Measurements from ENCODE around the gene WBP2.

WBP2 gene

DNA sequence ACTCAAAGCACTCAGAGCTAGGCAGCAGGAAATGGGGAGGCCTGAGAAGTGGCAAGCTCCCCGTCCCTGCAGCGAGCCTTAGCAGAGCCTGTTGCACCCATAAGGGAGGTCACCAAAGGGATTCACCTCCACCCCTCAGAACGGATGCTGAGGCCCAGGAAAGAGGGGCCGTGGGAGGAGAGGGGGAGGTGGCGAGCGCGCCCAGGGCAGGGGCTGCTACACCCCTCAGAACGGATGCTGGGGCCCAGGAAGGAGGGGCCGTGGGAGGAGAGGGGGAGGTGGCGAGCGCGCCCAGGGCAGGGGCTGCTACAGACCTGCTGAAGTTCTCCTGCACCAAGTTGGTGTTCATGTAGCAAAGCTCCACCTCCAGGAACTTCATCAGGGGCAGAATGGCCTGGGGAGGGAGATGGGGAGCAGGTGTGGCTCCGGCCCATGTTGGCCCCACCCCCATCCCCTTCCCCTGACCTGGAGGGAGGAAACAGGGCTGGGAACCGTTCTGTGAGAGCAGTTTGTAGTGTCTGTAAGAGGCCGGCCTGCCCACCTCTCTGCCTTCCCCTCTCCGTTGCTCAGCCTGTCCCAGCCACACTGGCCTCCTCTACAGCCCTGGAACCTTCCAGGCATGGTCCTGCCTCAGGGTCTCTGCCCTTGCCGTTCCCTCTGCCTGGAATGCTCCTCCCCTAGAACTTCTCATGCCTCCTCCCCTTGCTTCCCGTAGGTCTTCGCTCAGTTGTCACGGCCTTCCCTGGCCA lies 22.3 kb downstream of the WBP2 start:
- no peak for DNase-seq (ENCODE audit: low read depth)
- H3K4me3 ChIP-seq (ENCODE audit: low read depth, low read length), result no peak overlapping the region

DNA sequence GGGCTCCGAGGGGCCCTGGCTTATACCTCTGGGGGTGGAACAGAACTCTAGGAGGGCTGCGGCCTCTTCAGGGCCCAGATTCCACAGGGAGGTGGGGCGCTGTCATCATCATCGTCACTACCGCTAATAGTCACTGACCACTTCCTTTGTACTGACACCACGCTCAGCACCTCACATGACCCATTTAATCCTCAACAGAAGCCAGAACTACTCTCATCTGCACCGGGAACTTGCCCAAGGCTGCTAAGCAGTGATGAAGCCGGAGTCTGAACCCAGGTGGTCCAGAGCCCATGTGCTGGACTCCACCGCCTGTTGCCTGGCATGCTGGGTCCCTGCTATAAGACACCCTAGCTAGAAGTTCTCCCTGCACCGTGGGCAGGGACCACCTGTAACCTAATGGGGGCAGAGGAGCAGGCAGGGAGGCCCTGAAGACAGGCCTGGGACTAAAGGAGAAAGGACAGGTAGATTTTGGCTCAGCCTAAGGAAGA lies 22.9 kb downstream of the WBP2 start:
- H3K4me3 ChIP-seq (ENCODE audit: low read depth, low read length), result no peak overlapping the region
- DNase-seq (ENCODE audit: low read depth), result no peak

DNA sequence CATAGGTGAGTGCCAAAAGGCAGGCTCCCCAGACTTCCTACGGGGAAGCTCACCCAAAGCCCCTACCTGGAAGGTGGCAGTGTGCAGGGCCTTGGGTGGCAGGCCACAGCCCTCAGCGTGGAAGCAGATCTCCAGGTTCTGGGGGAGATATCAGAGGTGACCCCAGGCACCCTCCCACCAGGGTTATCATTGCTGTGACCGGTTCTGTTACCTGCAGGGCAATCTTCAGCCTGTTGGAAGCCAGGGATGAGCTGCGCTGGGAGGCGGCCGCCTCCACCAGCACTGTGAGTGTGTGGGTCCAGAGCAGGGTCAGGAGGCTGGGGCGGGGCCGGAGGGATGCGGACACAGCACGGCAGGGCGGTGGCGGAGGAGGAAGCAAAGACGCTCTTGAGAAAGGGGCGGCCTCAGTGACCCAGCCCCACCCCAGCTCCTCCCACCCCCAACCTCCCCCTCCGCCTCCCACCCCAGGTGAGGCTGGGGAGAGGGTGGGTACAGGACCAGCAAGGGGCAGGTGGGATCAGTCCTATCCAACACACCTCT lies 24.0 kb downstream of the WBP2 start:
- H3K4me3 ChIP-seq (ENCODE audit: low read depth, low read length), result no peak overlapping the region
- DNase-seq (ENCODE audit: low read depth), result no peak

DNA sequence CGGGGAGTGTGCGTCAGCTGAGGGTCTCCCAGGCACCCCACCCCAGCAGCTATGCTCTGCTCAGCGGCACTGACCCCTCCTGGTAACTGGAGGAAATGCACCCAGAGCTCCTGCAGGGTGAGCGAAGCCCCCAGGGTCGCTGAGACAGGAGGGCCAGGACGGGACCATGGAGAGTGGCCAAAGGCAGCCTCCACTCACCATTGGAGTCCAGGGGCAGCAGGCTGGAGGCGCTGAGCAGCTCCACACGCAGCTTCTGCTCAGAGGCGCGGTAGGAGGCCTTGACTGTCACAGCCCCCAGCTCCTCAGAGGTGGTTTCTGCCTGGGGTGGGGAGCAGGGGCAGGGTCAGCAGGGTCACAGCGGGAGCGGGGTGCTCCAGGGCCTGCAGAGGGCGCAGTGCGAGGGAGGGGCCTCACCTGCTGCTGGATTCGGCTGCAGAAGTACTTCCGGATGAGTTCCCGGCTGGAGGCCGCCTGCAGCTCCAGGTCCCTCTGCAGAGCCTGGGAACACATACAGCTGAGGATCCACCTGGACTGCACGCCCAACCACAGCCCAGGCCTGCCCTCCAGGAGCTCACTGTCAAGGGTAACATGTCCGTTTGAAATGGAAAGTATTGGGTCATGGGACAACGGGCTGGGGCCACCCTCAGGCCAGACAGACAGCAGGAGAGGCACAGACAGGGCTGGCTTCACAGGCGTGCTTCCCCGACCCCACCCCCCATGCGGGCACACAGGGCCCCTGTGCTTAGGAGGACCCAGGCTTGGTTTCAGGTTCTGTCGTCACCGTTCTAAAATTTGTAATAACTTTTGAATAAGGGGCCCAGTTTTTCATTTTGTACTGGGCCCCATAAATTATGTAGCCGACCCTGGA lies 24.7 kb downstream of the WBP2 start:
- H3K4me3 ChIP-seq (ENCODE audit: low read depth, low read length), result no peak overlapping the region
- DNase-seq (ENCODE audit: low read depth), result no peak

DNA sequence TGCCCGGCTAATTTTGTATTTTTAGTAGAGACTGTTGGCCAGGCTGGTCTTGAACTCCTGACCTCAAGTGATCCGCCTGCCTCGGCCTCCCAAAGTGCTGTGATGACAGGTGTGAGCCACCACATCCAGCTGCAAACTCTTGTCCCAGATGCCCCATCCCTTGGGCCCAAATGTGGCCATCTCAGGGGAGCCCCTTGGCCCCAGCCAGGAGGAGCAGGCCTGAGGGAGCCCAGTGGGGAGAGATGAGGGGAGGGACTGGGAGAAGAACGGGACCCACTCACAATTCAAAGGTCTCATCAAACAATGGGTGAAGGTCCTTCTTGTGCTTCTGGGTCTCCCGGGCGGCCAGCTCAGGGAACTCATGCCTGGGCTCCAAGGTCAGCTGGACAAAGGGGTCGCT lies 25.4 kb downstream of the WBP2 start:
- no peak for DNase-seq (ENCODE audit: low read depth)
- H3K4me3 ChIP-seq (ENCODE audit: low read depth, low read length), result no peak overlapping the region

DNA sequence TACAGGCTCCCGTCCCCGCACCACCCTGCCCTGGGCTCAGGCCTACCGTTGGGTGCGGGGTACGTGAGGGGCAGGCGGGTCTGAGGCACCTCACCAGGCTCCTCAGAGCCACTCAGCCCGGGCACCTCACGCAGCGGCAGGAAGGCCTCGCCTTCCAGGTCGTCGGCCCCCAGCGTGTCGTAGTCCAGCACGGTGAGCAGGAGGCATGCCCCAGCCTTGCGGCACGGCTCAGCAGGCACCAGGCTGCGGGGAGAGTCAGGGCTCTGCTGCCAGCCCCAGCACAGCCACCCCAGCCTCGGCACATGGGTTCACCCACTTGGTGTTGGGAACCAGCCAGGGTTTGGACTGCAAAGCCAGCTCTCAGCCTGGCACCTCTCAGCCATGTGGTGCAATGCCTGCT lies 26.4 kb downstream of the WBP2 start:
- no peak for DNase-seq (ENCODE audit: low read depth)
- H3K4me3 ChIP-seq (ENCODE audit: low read depth, low read length), result no peak overlapping the region

DNA sequence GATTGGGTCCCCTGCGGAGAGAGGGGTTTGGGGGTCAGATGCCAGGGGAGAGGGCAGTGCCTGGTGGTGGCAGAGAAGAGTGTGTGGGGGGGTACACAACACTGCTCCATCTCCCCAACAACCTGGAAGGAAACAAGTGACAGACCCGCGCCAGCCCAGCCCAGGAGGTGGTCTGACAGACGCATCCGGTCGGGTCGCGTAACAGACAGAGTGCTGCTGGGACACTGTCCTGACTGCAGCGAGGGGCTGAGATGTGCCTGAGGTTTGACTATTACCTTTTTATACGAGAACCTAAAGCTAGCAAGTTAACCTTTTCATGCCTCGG lies 27.1 kb downstream of the WBP2 start:
- no peak overlapping the region for H3K4me3 ChIP-seq (ENCODE audit: low read depth, low read length)

DNA sequence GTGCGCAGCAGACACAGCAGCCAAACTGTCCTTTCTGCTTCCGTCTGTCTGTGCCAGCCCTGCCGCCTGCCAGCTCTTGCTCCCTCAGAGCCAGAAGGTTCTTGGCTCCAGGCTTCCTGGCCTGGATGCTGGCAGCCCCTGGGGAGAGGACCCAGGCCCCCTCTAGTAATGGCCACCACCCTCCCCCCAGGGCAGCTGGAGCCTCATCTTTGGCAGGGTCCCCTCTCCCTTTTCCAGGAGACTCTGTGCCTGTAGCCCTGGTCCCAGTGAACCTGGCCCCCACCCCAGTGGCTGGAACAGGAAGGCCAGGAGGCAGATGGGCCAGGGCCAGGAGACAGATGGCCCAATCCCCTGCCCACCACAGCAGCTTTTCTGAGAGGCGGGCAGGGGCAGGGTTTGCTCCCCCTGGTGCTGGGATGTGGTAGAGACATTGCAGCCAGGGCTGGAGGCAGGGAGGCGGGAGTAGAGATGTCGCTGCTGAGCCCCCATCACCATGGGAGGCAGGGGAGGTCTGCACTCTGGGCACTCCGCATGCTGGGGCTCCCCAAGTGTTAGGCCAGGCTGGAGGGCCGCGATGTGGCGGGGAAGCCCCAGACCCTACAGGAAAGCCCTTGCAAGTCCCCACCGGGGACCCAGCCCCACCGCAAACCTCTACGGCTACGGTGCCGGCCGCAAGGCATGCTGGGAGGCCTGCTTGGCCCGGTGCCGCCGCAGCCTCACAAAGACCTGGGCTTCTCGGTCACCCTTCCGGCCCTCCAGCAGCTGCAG lies 27.6 kb downstream of the WBP2 start:
- DNase-seq (ENCODE audit: low read depth), result no peak
- peak overlapping the region; percentile 17 for H3K4me3 ChIP-seq (ENCODE audit: low read depth, low read length)

More for the DNA sequence above, 27.1 kb downstream of the WBP2 start:
- no peak for DNase-seq (ENCODE audit: low read depth)

DNA sequence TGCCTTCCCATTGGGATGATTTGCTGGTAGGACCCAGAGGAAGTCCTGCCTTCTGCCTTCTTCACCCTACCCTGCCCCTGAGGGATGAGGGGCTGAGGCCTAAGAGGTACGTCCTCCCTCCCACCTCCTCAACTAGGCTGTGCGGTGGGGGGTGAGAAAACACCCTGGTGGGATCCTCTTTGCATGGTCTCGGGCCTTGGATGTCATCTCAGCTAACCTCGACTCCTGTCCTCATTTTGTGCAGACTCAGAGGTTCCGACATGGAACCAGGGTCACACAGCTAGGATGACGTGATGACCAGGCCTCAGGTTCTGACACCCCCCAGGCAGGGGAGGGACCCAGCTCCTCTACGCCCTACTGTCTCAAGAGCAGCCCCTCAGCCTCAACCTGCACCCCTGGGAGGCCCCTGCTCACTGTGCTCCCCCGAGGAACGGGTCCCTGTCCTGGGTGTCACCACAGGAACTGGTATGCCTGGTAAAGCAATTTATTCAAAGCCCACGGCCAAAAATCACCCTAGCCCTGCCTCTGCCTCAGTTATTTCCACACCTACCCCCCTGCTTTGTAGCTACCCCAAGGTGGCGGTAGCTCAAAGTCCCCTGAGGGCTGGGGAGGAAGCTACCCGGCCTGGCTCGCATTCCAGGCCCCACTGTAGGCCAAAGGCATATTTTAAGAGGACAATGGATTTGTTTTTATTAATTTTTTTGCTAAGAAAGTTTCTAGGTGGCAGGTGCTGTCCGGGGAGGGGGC lies 28.4 kb downstream of the WBP2 start:
- no peak overlapping the region for H3K4me3 ChIP-seq (ENCODE audit: low read depth, low read length)
- DNase-seq (ENCODE audit: low read depth), result no peak

DNA sequence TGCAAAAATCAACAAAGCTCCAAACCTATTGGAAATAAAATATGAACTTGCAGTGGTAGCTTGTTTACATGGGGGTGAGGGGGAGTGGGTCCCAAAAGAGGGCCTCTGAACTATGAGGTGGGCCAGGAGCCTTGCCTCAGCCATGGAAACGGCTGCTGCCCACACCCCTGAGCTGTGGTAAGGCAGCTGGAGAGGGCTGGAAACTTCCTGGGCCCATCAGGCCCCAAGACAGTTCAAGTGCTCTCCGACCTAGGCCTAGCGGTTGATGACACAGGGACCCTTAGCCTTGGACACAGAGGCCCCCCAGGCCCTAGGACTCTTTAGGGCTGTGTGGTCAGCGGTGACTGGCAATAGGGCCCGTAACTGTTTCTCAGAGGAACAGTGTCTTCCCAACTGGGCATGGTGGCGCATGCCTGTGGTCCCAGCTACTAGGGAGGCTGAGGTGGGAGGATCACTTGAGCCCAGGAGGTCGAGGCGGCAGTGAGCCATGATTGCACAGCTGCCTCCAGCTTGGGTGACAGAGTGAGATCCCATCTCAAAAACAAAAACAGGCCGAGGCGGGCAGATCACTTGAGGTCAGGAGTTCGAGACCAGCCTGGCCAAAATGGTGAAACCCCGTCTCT lies 29.3 kb downstream of the WBP2 start:
- no peak for DNase-seq (ENCODE audit: low read depth)

DNA sequence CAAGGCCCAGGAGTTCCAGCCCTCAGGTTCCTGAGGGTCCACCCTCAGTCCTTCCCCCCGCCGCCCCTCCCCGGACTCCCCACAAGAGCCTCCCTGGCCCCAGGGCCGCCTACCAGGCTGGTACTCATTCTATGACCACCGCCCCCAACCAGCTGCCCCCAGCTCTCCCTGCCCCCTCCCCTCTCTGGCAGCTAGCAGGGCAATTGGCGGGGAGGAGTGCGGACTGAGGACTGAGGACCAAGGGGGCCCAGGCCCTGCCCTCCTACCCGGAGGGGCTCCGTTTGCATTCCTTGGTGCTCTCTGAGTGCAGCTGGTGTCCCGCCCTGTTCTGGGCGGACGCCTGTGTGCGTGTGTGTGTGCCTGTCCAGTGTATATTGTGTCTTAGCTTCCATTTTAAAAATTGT lies 30.0 kb downstream of the WBP2 start:
- no peak overlapping the region for H3K4me3 ChIP-seq (ENCODE audit: low read depth, low read length)
- DNase-seq (ENCODE audit: low read depth), result no peak

More for the DNA sequence above, 29.3 kb downstream of the WBP2 start:
- H3K4me3 ChIP-seq (ENCODE audit: low read depth, low read length), result no peak overlapping the region

DNA sequence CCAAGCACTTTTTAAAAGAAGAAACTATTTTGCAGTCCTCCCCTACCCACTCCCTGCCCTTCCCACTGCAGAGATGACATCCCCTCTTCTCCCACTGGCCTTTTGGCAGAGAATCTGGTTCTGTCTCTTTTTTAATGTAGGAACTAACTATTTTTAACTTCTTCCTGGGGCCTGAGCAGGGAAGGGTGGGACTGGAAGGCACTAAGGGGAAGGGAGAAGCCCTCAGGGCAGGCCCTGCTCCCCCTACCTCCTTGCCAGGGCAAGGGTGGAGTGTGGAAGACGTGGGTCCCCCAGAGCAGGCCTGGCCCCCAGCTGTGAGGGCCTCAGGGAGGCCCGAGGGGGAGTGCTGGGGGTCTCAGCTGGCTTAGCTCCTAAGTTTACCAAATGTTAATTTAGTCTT lies 30.5 kb downstream of the WBP2 start:
- H3K4me3 ChIP-seq (ENCODE audit: low read depth, low read length), result no peak overlapping the region
- no peak for DNase-seq (ENCODE audit: low read depth)

DNA sequence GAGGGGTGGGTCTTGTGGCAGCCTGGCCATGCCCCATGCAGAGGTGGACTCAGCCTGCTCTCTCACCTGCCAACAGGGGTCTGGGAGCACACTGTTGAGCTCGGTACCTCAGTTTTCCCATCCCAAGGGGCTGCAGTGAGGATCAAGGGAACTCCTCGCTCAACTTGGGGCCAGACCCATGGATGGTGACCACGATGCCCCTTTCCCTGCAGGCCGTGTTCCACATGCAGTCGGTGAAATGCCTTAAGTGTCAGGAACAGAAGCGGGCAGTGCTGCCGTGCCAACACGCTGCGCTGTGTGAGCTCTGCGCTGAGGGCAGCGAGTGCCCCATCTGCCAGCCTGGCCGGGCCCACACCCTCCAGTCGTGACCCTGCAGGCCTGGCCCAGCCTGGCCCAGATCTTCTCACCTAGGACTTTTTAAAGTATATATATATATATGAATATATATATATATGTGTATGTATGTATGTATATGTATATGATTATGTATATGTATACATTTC lies 31.0 kb downstream of the WBP2 start:
- H3K4me3 ChIP-seq (ENCODE audit: low read depth, low read length), result no peak overlapping the region
- no peak for DNase-seq (ENCODE audit: low read depth)

DNA sequence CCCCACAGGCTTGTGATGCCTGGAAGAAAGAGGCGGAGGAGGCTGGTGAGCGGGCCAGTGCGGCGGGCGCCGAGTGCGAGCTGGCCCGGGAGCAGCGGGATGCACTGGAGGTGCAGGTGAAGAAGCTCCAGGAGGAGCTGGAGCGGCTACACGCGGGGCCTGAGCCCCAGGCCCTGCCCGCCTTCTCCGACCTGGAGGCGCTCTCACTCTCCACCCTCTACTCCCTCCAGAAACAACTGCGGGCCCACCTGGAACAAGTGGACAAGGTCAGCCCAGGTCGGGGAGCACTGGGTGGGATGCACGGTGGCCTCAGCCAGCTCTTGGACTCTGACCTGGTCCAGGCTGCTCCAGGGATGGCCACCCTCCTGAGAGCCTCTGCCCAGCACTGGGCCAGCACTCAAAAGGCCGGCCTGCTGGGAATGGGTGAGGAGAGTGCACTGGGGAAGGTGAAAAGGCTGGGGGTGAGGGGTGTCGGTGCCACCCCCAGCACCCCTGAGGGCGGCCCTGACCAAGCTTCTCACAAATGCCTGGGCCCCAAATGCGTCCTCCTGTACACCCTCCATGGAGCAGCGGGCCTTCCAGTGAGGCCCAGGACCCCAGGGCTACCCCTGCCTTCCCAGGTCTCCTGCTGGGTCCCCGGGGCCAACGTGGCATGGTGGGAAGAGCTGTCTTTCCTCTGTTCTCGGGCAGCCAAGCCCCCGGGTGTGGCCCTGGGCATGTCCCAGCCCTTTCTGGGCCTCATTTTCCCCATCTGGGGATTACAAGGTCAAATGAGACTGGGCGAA lies 31.7 kb downstream of the WBP2 start:
- H3K4me3 ChIP-seq (ENCODE audit: low read depth, low read length), result no peak overlapping the region
- no peak for DNase-seq (ENCODE audit: low read depth)

DNA sequence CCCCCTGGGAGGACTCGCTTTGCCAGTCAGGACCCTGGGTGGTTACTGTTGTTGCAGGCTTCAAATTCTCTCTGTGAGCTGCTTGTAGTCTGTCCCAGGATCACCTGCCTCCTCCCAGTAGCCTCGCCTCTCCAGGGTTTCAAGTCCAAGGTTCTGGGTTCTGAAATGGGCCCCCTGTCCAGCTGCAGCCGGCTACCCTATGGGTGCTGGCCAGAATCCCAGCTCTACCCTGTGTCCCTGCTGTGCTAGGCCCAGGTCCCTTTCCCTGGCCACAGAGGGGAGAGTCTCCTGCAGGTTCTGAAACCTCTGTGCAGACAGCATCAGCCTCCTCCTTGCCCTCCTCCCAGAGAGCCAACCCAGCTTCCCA lies 32.4 kb downstream of the WBP2 start:
- no peak for DNase-seq (ENCODE audit: low read depth)
- no peak overlapping the region for H3K4me3 ChIP-seq (ENCODE audit: low read depth, low read length)

DNA sequence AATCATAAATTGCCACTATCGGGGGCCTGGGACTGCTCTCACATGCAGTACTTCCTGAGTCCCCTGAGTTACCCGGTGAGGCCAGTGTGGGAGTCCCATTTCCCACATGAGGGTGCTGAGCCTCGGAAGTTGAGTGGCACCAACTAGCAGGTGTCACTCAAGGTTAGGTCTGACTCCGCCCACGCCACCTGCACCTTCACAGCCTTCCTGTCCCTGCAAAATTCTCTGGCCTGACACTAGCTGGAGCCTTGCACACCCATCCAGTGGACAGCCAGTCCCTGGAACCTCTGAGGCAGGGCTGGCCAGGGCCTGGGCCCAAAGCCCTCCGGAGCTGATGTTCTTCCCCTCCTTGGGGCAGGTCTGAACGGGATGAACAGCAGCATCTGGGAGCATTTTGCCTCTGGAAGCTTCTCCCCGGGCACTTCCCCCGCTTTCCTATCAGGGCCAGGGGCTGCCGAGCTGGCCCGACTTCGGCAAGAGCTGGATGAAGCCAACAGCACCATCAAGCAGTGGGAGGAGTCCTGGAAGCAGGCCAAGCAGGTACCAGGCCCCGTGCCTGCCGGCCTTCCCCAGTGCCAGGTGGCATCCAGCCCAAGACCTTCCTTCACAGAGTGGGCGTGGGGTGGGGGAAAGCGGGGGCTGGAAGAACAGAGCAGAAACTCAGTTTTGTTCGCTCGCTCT lies 32.9 kb downstream of the WBP2 start:
- no peak overlapping the region for H3K4me3 ChIP-seq (ENCODE audit: low read depth, low read length)
- no peak for DNase-seq (ENCODE audit: low read depth)

DNA sequence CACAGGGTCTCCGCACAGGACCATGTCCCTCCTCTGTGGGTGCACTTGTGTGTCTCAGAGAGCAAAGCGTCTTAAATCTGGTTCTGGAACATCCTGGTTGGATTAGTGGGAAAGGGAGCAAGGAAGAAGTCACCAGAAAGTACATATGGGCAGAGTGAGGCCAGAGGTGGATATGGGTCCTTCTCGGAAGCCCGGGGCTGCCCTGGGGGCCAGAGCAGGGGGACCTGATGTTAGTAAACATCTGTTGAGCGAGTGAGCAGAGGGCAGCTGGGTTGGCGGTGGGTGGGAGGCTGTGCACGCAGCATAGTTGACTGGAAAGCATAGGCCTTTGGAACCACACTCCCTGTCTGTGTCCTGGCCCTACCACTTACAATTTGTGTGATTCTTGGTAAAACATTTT lies 33.6 kb downstream of the WBP2 start:
- no peak overlapping the region for H3K4me3 ChIP-seq (ENCODE audit: low read depth, low read length)
- no peak for DNase-seq (ENCODE audit: low read depth)

Data from skeletal muscle cell (primary cell).